B cell (primary cell): ENCODE data around the gene RNH1. TPM values are rescaled to one million over a fixed set of nuclear protein-coding genes. Genes with fewer than 3 reads are reported as not detected.
A peak's percentile ranks its signal among the peaks of the same experiment; 100 is the strongest.

ENCODE experiments used
- ATAC-seq: fragments of 200-7000 bp; cut with Tn5 transposase; one replicate; pipeline ENCODE4 v1.10.0; 2021; ENCODE audit warnings: low read depth, mild to moderate bottlenecking, moderate number of reproducible peaks, moderate library complexity
- CTCF ChIA-PET: fragments of 350-600 bp; sonication (Branson Sonifier 250); formaldehyde crosslinking; loops from one replicate; lab custom pipeline; 2021; ENCODE audit warnings: antibody characterized with exemption, inconsistent platforms; lab: Charles Lee
- POLR2A ChIA-PET: fragments of 350-600 bp; sonication (Branson Sonifier 250); formaldehyde crosslinking; loops from one replicate; lab custom pipeline; 2021; ENCODE audit warnings: antibody characterized with exemption; lab: Charles Lee
- DNase-seq: peaks from one replicate; pipeline ENCODE4 v3.0.0; 2013
- H2AFZ ChIP-seq: 2 replicates; pipeline ENCODE4 v1.6.1; 2012; ENCODE audit warnings: mild to moderate bottlenecking, low read depth, low read length; ENCODE audit not compliant: insufficient read depth, poor library complexity, severe bottlenecking
- H3K27ac ChIP-seq, 2 donors: 1 replicate in 1 of 2; 2 replicates in 1 of 2; pipeline ENCODE4 v1.5.1; 2012 to 2013; ENCODE audit warnings: low read length in 2 of 2, mild to moderate bottlenecking in 2 of 2, moderate library complexity in 1 of 2
- H3K27me3 ChIP-seq, 4 experiments: fragments of 200-600 bp in 1 of 4; sonication (generic) in 1 of 4; replicated peaks in 1 of 4; 1 replicate in 2 of 4; 2 replicates in 2 of 4; pipeline versions ENCODE4 v1.6.1 to v1.7.0; 2013 to 2016; ENCODE audit warnings: low read length in 3 of 4, mild to moderate bottlenecking in 2 of 4, mixed read lengths in 1 of 4, moderate library complexity in 1 of 4; ENCODE audit not compliant: insufficient read depth in 4 of 4, control insufficient read depth in 3 of 4; ENCODE audit errors: control extremely low read depth in 1 of 4
- H3K36me3 ChIP-seq, 2 experiments: replicated peaks in 1 of 2; 1 replicate in 1 of 2; 2 replicates in 1 of 2; pipeline versions ENCODE4 v1.6.1 to v1.7.1; 2013; ENCODE audit warnings: low read length in 1 of 2; ENCODE audit not compliant: insufficient read depth in 2 of 2, control insufficient read depth in 1 of 2; ENCODE audit errors: control extremely low read depth in 1 of 2, extremely low read depth in 1 of 2
- H3K4me1 ChIP-seq, 2 donors: fragments of 200-600 bp in 1 of 2; sonication (generic) in 1 of 2; 1 replicate in 1 of 2; 2 replicates in 1 of 2; pipeline versions ENCODE4 v1.5.1 to v1.6.1; 2013 to 2017; ENCODE audit warnings: low read length in 2 of 2; ENCODE audit not compliant: control insufficient read depth in 2 of 2, insufficient read depth in 2 of 2
- H3K4me2 ChIP-seq: replicated peaks from 2 replicates; pipeline ENCODE3; 2012; ENCODE audit warnings: mild to moderate bottlenecking, low read depth, low read length; ENCODE audit not compliant: poor library complexity, severe bottlenecking
- H3K4me3 ChIP-seq, 5 experiments: fragments of 200-600 bp in 1 of 5; sonication (generic) in 1 of 5; 1 replicate in 3 of 5; 2 replicates in 2 of 5; pipeline versions ENCODE4 v1.5.1 to v1.7.0; 2011 to 2016; ENCODE audit warnings: low read length in 4 of 5, mild to moderate bottlenecking in 4 of 5, low read depth in 2 of 5, control low read depth in 1 of 5, moderate library complexity in 1 of 5; ENCODE audit not compliant: insufficient read depth in 1 of 5; ENCODE audit errors: control extremely low read depth in 1 of 5, extremely low read depth in 1 of 5
- H3K79me2 ChIP-seq: fragments of 200-600 bp; sonication (generic); one replicate; pipeline ENCODE4 v1.6.0; 2016; ENCODE audit warnings: low read length; ENCODE audit not compliant: control insufficient read depth, insufficient read depth
- H3K9ac ChIP-seq: fragments of 200-600 bp; sonication (generic); 2 replicates; pipeline ENCODE4 v1.6.1; 2017; ENCODE audit warnings: mild to moderate bottlenecking, low read length, moderate library complexity
- H3K9me3 ChIP-seq, 3 donors: one replicate each; pipeline versions ENCODE4 v1.6.1 to v1.7.1; 2013; ENCODE audit warnings: low read length in 2 of 3; ENCODE audit not compliant: control insufficient read depth in 2 of 3, insufficient read depth in 1 of 3; ENCODE audit errors: control extremely low read depth in 1 of 3
- H4K20me1 ChIP-seq: 2 replicates; pipeline ENCODE4 v1.6.0; 2012; ENCODE audit warnings: mild to moderate bottlenecking, low read length; ENCODE audit not compliant: insufficient read depth, control insufficient read depth, poor library complexity, severe bottlenecking
- H3K27ac Mint-ChIP-seq: one replicate; pipeline ENCODE4 v1.8.0; 2021; ENCODE audit warnings: mixed read lengths
- H3K27me3 Mint-ChIP-seq: one replicate; pipeline ENCODE4 v1.8.0; 2021; ENCODE audit warnings: mixed read lengths
- H3K4me1 Mint-ChIP-seq: one replicate; pipeline ENCODE4 v1.8.0; 2021; ENCODE audit warnings: mixed read lengths
- H3K4me3 Mint-ChIP-seq: one replicate; pipeline ENCODE4 v1.8.0; 2021; ENCODE audit warnings: mixed read lengths
- H3K9me3 Mint-ChIP-seq: one replicate; pipeline ENCODE4 v1.8.0; 2022; ENCODE audit warnings: mixed read lengths; ENCODE audit not compliant: insufficient read depth
- CTCF ChIP-seq: fragments of 200-600 bp; IDR thresholded peaks from one replicate; pipeline ENCODE4 v1.8.0; 2022; ENCODE audit warnings: antibody characterized with exemption, mild to moderate bottlenecking
- EZH2 ChIP-seq: IDR thresholded peaks from 2 replicates; pipeline ENCODE4 v1.6.1; 2012; ENCODE audit warnings: borderline replicate concordance, low read depth, mild to moderate bottlenecking, moderate library complexity, low read length; ENCODE audit not compliant: insufficient read depth, poor library complexity, severe bottlenecking
- WGBS: methylation state at CpG from one replicate; pipeline ENCODE4 v1.1.5; 2013; ENCODE audit warnings: missing lambda C conversion rate; ENCODE audit not compliant: insufficient coverage; 5-methylcytosine and 5-hydroxymethylcytosine counted together
- intact Hi-C: fragments of 100-400 bp; cut with micrococcal nuclease; formaldehyde crosslinking; loops from one replicate; pipeline ENCODE4 v1.10.0; 2022
- polyA plus RNA-seq: library from polyadenylated mRNA; depleted of rRNA; stranded (reverse); fragments of >200 nt; gene quantifications from 2 replicates; pipeline ENCODE4 v1.2.3, GENCODE V29; 2012
- total RNA-seq, 2 donors: library from RNA; stranded (reverse); fragments of 120-200 nt in 1 of 2; gene quantifications; 1 replicate in 1 of 2; 2 replicates in 1 of 2; pipeline versions ENCODE4 v1.2.3 to v1.2.4, GENCODE V29; 2013 to 2022

The RNH1 gene
- total and polyA plus RNA-seq, 2 donors (not counting 1 experiment from before 2014, with no cell fraction given): 81.0 to 159 TPM

- peak overlapping the region; percentile 65 for H2AFZ ChIP-seq
- whole genome bisulfite sequencing: 26% methylated on average over 41 of the region's 60 CpGs
Observed at GRCh38 chr11:554428-555226, 47.6 kb upstream of the RNH1 start.

More at GRCh38 chr11:554428-555226, 47.6 kb upstream of the RNH1 start:
- Histone ChIP-seq H3K4me3 (peak overlapping the region in 4 of 5 experiments; percentile 37 to 62 (median 52)), H3K27ac (no peak overlapping the region), H3K36me3 (peaks cover 0 to 7% of the 10 kb centered on the region in 2 experiments), H4K20me1 (peaks cover 11% of the 10 kb centered on the region), H3K79me2 (no peaks in the 10 kb centered on the region), H3K9ac (peak overlapping the region; percentile 61), H3K27me3 (peaks cover 0 to 12% (median 3%) of the 10 kb centered on the region in 4 experiments), H3K9me3 (no peaks in the 10 kb centered on the region), H3K4me2 (peak overlapping the region; percentile 96), H3K4me1 (peaks cover 12 to 21% of the 10 kb centered on the region in 2 donors)
- Mint-ChIP-seq H3K9me3 (no peaks in the 10 kb centered on the region), H3K27ac (no peak overlapping the region), H3K4me3 (peak overlapping the region; percentile 71), H3K27me3 (no peaks in the 10 kb centered on the region), H3K4me1 (peaks cover 12% of the 10 kb centered on the region)
- ChIA-PET POLR2A (interaction anchor here (0.5 to 2.4 kb wide), 10 partner anchors 19 to 288 kb away, joined by 3 to 18 read pairs (median 5); partner anchors contain the start of genes HRAS, PHRF1 and TSPAN4), CTCF (interaction anchor here (0.6 to 5.1 kb wide), 25 partner anchors 9 to 497 kb away, joined by 3 to 52 read pairs (median 4); partner anchors contain the start of genes IRF7, PHRF1, RPLP2 and TALDO1)
- peak; percentile 65 for TF ChIP-seq CTCF
- no peak for TF ChIP-seq EZH2
- peak; percentile 89 for DNase-seq
- intact Hi-C loops: loop anchor here (1.0 kb wide), 3 partner anchors 169 to 211 kb away; no protein-coding TSS in a partner anchor
- peak; percentile 92 for ATAC-seq
